Fibroblast of the conjunctiva (primary cell): ENCODE measurements around the gene LRRC59.

Source experiments
- DNase-seq: peaks from one replicate; pipeline ENCODE4 v3.0.0-alpha.2; 2010; ENCODE audit warnings: low read depth

LRRC59 gene

GRCh38 chr17:50386510-50386909 is 10.8 kb downstream of the LRRC59 start:
- no peak for DNase-seq

- no peak for DNase-seq
Measured at GRCh38 chr17:50382931-50383330, 14.4 kb downstream of the LRRC59 start.

GRCh38 chr17:50381920-50382319 is 15.4 kb downstream of the LRRC59 start:
- DNase-seq = no peak

- DNase-seq = no peak
Measured at GRCh38 chr17:50381260-50381815, 16.0 kb downstream of the LRRC59 start.

GRCh38 chr17:50380369-50381259 is 16.7 kb downstream of the LRRC59 start:
- no peak for DNase-seq

- no peak for DNase-seq
Measured at GRCh38 chr17:50379351-50380132, 17.8 kb downstream of the LRRC59 start.

- DNase-seq = no peak
Measured at GRCh38 chr17:50375858-50376538, 21.3 kb downstream of the LRRC59 start.

- DNase-seq = no peak
Measured at GRCh38 chr17:50373705-50374104, 23.6 kb downstream of the LRRC59 start.

GRCh38 chr17:50372758-50373556 is 24.4 kb downstream of the LRRC59 start, which contains the start of the genes EME1 and MRPL27:
Gene EME1 (plus strand): TSS chr17:50373229. CDS start chr17:50375209, 1,980 bp downstream.
Gene MRPL27 (minus strand): TSS chr17:50373184. CDS start chr17:50373170, 14 bp downstream.
- peak; percentile 60 for DNase-seq

- DNase-seq = no peak
Measured at GRCh38 chr17:50372222-50372757, 25.0 kb downstream of the LRRC59 start.

GRCh38 chr17:50371526-50371925 is 25.8 kb downstream of the LRRC59 start:
- no peak for DNase-seq

GRCh38 chr17:50370052-50370451 is 27.3 kb downstream of the LRRC59 start:
- no peak for DNase-seq

GRCh38 chr17:50367401-50367800 is 29.9 kb downstream of the LRRC59 start:
- no peak for DNase-seq

- no peak for DNase-seq
Measured at GRCh38 chr17:50365649-50366393, 31.5 kb downstream of the LRRC59 start.

GRCh38 chr17:50365165-50365564 is 32.2 kb downstream of the LRRC59 start:
- DNase-seq = no peak

GRCh38 chr17:50364715-50365114 is 32.6 kb downstream of the LRRC59 start:
- no peak for DNase-seq

- DNase-seq = no peak
Measured at GRCh38 chr17:50364061-50364458, 33.3 kb downstream of the LRRC59 start.

- no peak for DNase-seq
Measured at GRCh38 chr17:50363217-50364060, 33.9 kb downstream of the LRRC59 start.

- no peak for DNase-seq
Measured at GRCh38 chr17:50362661-50363060, 34.7 kb downstream of the LRRC59 start.
